IPS-11a (cell line): ENCODE data around the gene CAPN8.

ENCODE experiments used
- H3K4me3 ChIP-seq: one replicate; pipeline ENCODE4 v1.5.1; 2013; ENCODE audit warnings: low read depth, low read length, control low read depth

Gene CAPN8

GRCh38 chr1:223702735-223703667, 37.5 kb upstream of the CAPN8 start:
- H3K4me3 ChIP-seq, result no peak overlapping the region

- no peak overlapping the region for H3K4me3 ChIP-seq
These were observed 35.6 kb upstream of the CAPN8 start for GRCh38 chr1:223700942-223701637.

- H3K4me3 ChIP-seq, result no peak overlapping the region
These were observed 35.0 kb upstream of the CAPN8 start for GRCh38 chr1:223700388-223700918.

GRCh38 chr1:223695941-223696340, 30.4 kb upstream of the CAPN8 start:
- H3K4me3 ChIP-seq, result no peak overlapping the region

GRCh38 chr1:223695014-223695548, 29.6 kb upstream of the CAPN8 start:
- H3K4me3 ChIP-seq, result no peak overlapping the region

- H3K4me3 ChIP-seq, result no peak overlapping the region
These were observed 25.6 kb upstream of the CAPN8 start for GRCh38 chr1:223691121-223691520.

- H3K4me3 ChIP-seq, result no peak overlapping the region
These were observed 18.9 kb upstream of the CAPN8 start for GRCh38 chr1:223684488-223684792.

- no peak overlapping the region for H3K4me3 ChIP-seq
These were observed 18.3 kb upstream of the CAPN8 start for GRCh38 chr1:223683586-223684487.

GRCh38 chr1:223682502-223682901, 17.0 kb upstream of the CAPN8 start:
- H3K4me3 ChIP-seq, result no peak overlapping the region

GRCh38 chr1:223680188-223680587, 14.7 kb upstream of the CAPN8 start:
- H3K4me3 ChIP-seq, result no peak overlapping the region

- H3K4me3 ChIP-seq, result no peak overlapping the region
These were observed 13.3 kb upstream of the CAPN8 start for GRCh38 chr1:223678841-223679240.

- no peak overlapping the region for H3K4me3 ChIP-seq
These were observed 8.8 kb upstream of the CAPN8 start for GRCh38 chr1:223674119-223674890.

- H3K4me3 ChIP-seq, result no peak overlapping the region
These were observed 5.1 kb upstream of the CAPN8 start for GRCh38 chr1:223670458-223671159.

GRCh38 chr1:223669003-223669795, 3.7 kb upstream of the CAPN8 start:
- no peak overlapping the region for H3K4me3 ChIP-seq

- H3K4me3 ChIP-seq, result no peak overlapping the region
These were observed 2.1 kb upstream of the CAPN8 start for GRCh38 chr1:223667484-223668182.

GRCh38 chr1:223664106-223664505, 1.4 kb downstream of the CAPN8 start:
- no peak overlapping the region for H3K4me3 ChIP-seq

- no peak overlapping the region for H3K4me3 ChIP-seq
These were observed 2.6 kb downstream of the CAPN8 start for GRCh38 chr1:223662943-223663342.

GRCh38 chr1:223659711-223660110, 5.8 kb downstream of the CAPN8 start:
- no peak overlapping the region for H3K4me3 ChIP-seq
